HG03432 (cell line): ENCODE results near the gene C16orf92.
A peak's percentile ranks its signal among the peaks of the same experiment; 100 is the strongest.

ENCODE experiments used
- ATAC-seq: cut with Tn5 transposase; IDR thresholded peaks from one replicate; pipeline ENCODE4 v1.9.1; 2021; ENCODE audit warnings: mild to moderate bottlenecking, moderate library complexity; ENCODE audit not compliant: unreplicated experiment

C16orf92 gene

DNA sequence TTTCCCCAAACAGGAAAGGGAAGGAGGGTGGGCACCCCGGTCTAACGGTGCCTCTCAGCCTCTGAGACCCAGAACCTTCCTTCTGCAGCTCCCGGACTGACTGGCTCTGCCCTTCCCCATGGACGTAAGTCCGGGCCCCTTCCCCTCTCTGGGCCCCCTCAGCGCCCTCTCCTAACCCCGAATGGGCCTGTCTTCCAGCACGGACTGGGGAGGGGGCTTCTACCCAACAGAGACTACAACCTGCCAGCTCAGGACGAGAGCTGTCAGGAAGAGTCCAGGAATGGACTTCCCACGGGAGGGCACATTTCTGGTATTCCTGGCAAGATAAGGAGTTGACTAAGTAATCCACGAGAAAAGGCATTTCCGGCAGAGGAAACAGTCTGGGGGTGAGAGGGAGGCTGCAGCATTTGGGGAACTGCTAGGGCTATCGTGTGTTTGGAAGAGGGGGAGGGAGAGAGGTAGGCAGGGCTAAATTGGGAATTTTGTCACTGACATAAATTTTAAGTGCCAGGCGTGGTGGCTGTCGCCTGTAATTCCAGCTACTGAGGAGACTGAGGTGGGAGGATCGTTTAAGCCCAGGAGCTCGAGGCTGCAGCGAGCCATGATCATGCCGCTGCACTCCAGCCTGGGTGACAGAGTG is 30.5 kb downstream of the C16orf92 start:
- peak; percentile 16 for ATAC-seq

- no peak for ATAC-seq
Observed at GRCh38 chr16:30054451-30054850, 31.5 kb downstream of the C16orf92 start.

- ATAC-seq: no peak
Observed at GRCh38 chr16:30054959-30055553, 32.1 kb downstream of the C16orf92 start.

DNA sequence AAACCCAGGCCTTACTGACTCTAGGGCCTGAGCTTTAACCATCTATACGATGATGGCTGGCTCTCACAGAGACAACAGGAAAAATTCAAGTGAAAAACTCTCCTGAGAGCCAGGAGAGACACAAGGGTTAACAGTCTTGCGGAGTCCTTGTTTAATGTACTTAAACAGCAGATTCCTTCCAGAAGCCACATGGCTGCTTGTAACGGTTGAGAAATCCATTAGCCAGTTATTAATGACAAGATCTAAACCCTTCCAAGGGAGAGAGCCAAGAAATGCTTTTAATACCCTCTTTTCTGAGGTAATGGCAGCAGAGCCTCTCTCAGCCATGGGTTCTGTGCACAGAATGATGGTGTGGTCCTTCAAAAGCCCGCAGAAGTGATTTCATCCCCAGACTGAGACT is 37.3 kb downstream of the C16orf92 start:
- ATAC-seq: no peak

- ATAC-seq: no peak
Observed at GRCh38 chr16:30060836-30061554, 38.0 kb downstream of the C16orf92 start.

DNA sequence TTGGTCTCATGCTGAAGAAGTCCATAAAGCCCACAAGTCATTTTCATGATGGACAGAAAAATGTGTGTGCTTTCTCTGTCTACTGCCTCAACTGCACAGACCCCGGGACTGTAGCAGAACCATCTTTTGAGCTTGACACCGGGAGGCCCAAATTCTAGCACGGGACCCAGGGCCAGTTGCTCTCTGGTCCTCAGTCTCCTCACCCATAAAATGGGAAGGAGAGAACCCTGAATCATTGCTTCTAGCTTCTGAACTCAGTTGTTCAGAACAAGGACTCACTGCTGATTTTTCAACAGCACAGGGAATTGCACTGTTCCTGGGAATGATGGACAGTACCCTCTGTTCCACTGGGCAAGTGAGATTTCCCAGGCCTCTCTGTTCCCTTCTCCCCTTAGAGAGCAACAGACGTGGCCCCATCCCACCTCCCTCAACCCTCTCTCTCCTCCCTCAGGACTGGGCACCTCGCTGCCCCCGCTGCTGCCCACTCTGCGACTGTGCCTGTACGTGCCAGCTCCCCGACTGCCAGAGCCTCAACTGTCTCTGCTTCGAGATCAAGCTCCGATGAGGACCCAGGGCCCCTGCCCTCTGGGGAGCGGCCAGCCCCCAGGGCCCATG is 40.4 kb downstream of the C16orf92 start:
- ATAC-seq: no peak

DNA sequence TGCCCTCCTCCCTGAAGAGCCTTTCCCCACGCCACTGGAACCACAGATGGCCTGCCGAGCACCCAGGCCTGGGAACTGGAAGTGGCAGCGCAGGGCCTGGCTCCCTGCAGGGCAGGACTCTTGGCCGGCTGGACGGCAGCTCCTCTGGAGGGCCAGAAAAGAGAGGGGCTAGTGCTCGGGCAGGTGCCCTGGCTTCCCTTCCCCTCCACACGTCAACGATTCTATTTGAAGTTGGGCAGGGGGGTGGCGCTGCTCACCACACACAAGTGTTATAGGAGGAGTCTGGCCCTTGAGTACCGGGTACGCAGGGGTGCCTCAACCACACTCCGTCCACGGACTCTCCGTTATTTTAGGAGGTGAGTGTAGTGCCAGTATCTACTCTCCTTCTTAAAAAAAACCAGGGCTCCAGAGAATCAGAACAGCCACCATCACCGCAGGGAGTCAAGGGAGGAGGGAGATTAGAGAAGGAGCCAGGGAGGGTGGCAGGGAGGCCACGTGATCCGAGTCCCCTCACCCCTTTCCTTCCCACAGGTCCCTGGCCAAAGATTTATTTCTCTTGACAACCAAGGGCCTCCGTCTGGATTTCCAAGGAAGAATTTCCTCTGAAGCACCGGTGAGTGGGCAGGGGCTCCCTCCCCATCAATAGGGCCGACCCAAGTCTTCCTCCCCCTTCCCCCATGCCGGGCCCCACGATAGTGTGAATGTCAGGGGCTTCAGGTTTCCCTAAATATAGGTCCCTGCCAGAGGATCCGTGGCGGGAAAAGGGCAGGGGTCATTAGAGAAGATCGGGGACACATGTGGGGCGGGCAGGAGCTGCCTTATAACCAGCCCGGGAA is 41.1 kb downstream of the C16orf92 start:
- ATAC-seq: peak; percentile 26

DNA sequence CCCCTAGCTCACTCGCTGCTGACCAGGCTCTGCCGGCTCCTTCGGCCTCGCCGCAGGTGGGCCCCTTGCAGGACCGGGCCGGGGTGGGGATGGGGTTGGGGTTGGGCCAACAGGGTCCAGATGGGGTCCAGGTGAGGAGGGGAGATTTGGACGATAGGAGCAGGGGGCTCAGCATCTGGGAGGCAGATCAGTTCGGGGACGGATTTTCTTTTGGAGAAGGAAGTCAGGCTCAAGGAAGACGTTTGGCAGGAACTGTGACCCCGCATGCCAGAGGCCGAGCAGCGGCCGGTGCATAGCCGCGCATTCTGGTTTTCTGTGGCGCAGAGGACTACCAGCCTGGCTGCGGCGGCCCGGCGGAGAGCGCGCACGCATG is 41.7 kb downstream of the C16orf92 start:
- peak; percentile 0 for ATAC-seq

- peak; percentile 78 for ATAC-seq
Observed at GRCh38 chr16:30065102-30065942, 42.3 kb downstream of the C16orf92 start, which contains the start of gene ALDOA. ALDOA (plus strand) TSS chr16:30065760; CDS start chr16:30066898, 1,138 bp downstream.

- ATAC-seq: peak; percentile 0
Observed at GRCh38 chr16:30065943-30066760, 43.2 kb downstream of the C16orf92 start.

GRCh38 chr16:30066761-30067583 is 44.0 kb downstream of the C16orf92 start:
- ATAC-seq: no peak

DNA sequence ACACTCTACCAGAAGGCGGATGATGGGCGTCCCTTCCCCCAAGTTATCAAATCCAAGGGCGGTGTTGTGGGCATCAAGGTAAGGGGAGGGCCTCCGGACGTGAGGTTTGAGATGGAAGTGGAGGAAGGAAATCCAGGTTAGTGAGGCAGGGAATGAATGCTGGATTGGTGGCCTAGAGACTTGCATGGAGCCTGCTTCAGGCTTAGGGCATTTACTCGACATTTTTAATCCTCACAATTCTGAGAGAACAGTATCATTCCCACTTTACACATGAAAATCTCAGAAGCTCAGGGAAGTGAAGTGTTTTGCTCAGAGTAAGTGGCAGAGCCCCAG is 44.6 kb downstream of the C16orf92 start:
- no peak for ATAC-seq

GRCh38 chr16:30068333-30068732 is 45.3 kb downstream of the C16orf92 start:
- no peak for ATAC-seq

DNA sequence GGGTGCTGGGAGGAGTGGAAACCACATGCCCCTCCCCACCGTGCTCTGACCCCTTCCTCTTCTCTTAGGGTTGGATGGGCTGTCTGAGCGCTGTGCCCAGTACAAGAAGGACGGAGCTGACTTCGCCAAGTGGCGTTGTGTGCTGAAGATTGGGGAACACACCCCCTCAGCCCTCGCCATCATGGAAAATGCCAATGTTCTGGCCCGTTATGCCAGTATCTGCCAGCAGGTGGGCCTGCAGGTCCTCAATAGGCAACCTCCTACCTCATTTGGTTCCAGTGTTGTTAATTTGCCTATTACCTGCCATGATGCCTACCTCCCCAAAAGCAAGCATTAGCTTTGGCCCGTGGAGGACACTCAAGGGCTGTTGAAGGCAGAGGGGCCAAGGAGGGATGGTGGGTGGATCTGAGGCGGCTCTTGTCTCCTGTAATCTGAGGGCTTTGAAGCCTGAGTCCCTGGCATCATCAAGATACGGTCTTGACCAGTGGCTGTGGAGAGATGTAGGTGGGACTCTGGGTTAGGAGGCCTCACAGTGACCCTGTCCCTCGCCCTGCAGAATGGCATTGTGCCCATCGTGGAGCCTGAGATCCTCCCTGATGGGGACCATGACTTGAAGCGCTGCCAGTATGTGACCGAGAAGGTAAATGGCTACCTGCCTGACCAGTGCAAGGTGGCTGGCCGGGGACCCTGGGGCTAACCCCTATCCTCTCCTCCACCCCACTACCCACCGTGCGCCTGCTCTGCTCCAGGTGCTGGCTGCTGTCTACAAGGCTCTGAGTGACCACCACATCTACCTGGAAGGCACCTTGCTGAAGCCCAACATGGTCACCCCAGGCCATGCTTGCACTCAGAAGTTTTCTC is 46.0 kb downstream of the C16orf92 start:
- ATAC-seq: no peak

- no peak for ATAC-seq
Observed at GRCh38 chr16:30069611-30070462, 46.8 kb downstream of the C16orf92 start.

DNA sequence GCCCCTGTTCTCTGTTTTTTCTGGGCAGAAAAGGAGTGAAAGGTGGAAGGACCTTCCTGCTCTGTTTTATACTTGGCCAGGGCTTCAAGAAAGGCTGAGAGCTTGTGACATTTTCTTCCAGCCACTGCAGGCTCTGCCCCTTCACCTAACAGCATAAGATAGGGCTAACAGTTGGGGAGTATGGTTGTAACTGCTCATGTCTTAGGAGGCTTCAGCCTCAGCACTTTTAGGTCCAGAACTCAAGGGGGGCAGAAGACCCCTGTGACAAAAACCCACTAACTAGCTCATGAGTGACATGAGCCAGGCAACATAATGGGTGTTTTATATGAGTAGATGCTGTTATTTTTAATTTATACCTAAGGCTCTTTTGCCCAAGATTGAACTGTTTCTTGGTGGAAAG is 47.5 kb downstream of the C16orf92 start:
- ATAC-seq: no peak
